GM12873 (cell line): ENCODE measurements around the gene ASGR2.

Source experiments
- CTCF ChIP-seq: IDR thresholded peaks from 2 replicates; pipeline ENCODE4 v1.5.1; 2012; ENCODE audit warnings: low read depth, mild to moderate bottlenecking, moderate library complexity, low read length, control low read depth; ENCODE audit not compliant: insufficient read depth; ENCODE audit errors: missing control alignments

ASGR2 gene

GRCh38 chr17:7119314-7119713 lies 4.7 kb upstream of the ASGR2 start:
- no peak for TF ChIP-seq CTCF

GRCh38 chr17:7114875-7115614 lies 423 bp upstream of the ASGR2 start:
- no peak for TF ChIP-seq CTCF

DNA sequence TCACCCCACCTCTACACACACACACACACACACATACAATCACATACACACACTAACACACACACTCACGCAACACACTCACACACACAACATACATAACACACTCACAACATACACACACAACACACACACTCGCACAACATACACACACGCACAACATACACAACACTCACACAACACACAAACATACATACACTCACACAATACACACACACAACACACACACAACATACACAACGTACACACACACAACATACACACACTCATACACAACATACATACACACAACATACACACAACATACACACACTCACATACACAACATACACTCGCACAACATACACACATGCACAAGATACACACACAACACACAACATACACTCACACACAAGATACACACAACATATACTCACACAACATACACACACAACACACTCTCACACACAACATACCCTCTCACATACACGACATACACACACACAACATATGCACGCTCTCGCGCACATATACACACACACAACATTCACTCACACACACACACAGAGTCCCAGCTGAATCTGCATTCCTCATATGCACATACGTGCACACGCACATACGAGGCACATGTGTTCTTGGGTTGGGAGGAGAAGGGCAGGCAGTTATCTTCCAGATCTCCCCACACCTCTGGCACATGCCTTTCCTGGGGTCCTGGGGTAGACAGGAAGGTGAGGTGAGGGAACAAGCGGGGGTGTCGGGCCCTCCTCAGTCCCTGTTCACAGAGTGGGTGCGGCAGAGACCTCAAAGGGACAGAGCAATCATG lies 1.1 kb downstream of the ASGR2 start:
- TF ChIP-seq CTCF = no peak

DNA sequence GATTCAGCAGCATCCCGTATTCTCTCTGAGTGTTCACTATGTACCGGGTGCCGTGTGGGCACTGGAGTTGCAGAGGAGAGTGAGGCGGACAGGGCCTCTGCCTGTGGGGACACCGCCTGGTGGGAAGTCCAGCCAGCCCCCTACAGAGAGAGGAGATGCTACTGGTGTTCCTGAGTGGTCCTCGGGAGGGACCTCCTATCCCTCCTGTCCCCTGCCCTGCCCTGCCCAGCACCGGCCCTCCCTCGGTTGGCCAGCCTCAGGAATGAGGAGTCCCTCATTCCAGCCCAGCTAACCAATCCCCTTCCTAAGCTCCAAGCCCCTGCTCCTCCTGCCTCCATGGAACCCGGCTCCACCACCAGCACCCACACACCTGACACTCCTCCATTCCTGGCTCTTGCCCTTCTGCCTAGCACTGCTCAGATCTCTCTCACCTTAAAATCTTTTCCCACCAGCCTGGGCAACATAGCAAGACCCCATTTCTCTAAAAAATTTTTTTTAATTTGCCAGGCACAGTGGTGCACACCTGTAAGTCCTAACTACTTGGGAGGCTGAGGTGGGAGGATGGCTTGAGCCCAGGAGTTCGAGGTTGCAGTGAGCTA lies 2.0 kb downstream of the ASGR2 start:
- no peak for TF ChIP-seq CTCF

DNA sequence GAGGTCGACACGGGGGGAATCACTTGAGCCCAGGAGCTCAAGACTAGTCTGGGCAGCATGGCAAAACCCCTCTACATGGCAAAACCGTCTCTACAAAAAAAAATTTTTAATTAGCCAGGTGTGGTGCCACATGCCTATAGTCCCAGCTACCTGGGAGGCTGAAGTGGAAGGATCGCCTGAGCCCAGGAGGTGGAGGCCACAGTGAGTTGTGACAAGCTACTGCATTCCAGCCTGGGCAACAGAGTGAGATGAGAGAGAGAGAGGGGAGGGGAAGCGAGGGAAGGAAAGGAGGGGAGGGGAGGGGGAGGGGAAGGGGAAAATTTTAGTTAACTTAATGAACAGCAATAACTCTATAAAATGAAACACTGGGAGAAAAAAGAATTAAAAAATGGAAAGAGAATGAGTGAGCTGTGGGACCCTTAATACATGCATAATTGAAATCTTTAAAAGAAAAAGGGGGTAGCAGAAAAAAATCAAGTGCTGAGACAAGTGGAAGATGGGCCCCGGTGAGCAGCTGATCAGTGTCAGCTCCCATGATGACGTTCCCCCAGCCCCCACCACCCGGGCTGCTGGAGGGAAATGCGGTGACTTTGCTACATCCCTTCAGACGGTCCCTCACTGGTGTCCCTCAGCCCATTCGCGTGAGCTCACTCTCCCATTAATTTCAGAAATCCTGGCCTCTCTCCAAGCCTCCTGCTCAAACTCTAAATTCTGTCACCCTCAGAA lies 2.7 kb downstream of the ASGR2 start:
- no peak for TF ChIP-seq CTCF

- no peak for TF ChIP-seq CTCF
Measured at GRCh38 chr17:7110617-7111306, 3.9 kb downstream of the ASGR2 start.
